Cardiac muscle cell (in vitro differentiated cells and primary cell): ENCODE results near the gene NOXO1. TPM values are rescaled to one million over a fixed set of nuclear protein-coding genes. Genes with fewer than 3 reads are reported as not detected.

ENCODE experiments used
- DNase-seq, 2 donors: peaks; one replicate each; pipeline versions ENCODE4 v3.0.0 to v3.0.0-alpha.2; 2010 to 2017; ENCODE audit warnings: low read depth in 1 of 2, low spot score in 1 of 2
- H3K27ac ChIP-seq: fragments of 200-600 bp; sonication (generic); 2 replicates; pipeline ENCODE4 v1.5.1; 2016
- H3K27me3 ChIP-seq: fragments of 200-600 bp; sonication (generic); 2 replicates; pipeline ENCODE4 v1.6.0; 2016; ENCODE audit warnings: control low read depth
- H3K36me3 ChIP-seq: fragments of 200-600 bp; sonication (generic); 2 replicates; pipeline ENCODE4 v1.5.1; 2016; ENCODE audit warnings: control low read depth
- H3K4me1 ChIP-seq: fragments of 200-600 bp; sonication (generic); 2 replicates; pipeline ENCODE4 v1.8.1; 2017; ENCODE audit warnings: low read depth, mild to moderate bottlenecking, mixed run types
- H3K4me3 ChIP-seq: fragments of 200-600 bp; sonication (generic); 2 replicates; pipeline ENCODE4 v1.5.1; 2016; ENCODE audit warnings: mild to moderate bottlenecking
- H3K9me3 ChIP-seq: fragments of 200-600 bp; sonication (generic); 2 replicates; pipeline ENCODE4 v1.5.1; 2017; ENCODE audit warnings: low read depth, mild to moderate bottlenecking, control low read depth
- polyA plus RNA-seq: library from polyadenylated mRNA; unstranded; fragments of >200 nt; fragmentation: Nextera tagmentation; extraction: Ambion mirVana; gene quantifications from 2 replicates; pipeline ENCODE4 v1.2.1, GENCODE V29; 2016
- total RNA-seq: library from RNA; depleted of rRNA; stranded (reverse); fragments of >200 nt; gene quantifications from 2 replicates; pipeline ENCODE4 v1.2.3, GENCODE V29; 2016
- TF ChIP-seq, protein P1 (sequence below): IDR thresholded peaks from 2 replicates; pipeline ENCODE4 v1.5.1; 2012; ENCODE audit warnings: low read depth, mild to moderate bottlenecking, low read length

Gene NOXO1
- total and polyA plus RNA-seq, 2 experiments from 2014 or later, result 1.2 to 1.3 TPM

DNA sequence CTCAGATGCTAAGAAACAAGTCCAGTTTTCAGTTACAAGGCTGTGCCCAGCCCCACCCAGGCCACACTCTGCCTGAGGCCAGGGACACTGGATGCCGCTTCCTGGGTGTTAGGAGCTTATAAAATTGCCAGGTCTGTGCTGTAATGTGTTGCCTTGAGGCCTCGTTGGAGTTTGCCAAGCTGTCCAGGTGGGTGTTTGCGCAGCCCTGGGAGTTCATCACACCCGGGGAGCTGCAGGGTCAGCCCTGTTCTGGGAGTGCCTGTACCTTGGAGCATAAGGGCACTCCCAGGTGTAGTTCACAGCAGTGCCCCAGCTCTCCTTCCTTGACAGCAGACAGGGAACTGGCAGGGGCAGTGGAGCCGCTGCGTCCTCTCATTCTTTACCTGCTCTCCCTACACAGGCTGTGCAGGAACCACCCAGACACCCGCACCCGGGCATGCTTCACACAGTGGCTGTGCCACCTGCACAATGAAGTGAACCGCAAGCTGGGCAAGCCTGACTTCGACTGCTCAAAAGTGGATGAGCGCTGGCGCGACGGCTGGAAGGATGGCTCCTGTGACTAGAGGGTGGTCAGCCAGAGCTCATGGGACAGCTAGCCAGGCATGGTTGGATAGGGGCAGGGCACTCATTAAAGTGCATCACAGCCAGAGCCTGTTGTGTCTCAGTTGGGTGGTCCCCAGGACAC, 4.3 kb upstream of the NOXO1 start:
- Histone ChIP-seq H3K9me3 (no peaks in the 10 kb centered on the region), H3K27me3 (peaks cover 42% of the 10 kb centered on the region), H3K36me3 (no peaks in the 10 kb centered on the region), H3K27ac (no peak overlapping the region), H3K4me3 (no peak overlapping the region), H3K4me1 (peaks cover 4% of the 10 kb centered on the region)
- TF ChIP-seq, protein P1, sequence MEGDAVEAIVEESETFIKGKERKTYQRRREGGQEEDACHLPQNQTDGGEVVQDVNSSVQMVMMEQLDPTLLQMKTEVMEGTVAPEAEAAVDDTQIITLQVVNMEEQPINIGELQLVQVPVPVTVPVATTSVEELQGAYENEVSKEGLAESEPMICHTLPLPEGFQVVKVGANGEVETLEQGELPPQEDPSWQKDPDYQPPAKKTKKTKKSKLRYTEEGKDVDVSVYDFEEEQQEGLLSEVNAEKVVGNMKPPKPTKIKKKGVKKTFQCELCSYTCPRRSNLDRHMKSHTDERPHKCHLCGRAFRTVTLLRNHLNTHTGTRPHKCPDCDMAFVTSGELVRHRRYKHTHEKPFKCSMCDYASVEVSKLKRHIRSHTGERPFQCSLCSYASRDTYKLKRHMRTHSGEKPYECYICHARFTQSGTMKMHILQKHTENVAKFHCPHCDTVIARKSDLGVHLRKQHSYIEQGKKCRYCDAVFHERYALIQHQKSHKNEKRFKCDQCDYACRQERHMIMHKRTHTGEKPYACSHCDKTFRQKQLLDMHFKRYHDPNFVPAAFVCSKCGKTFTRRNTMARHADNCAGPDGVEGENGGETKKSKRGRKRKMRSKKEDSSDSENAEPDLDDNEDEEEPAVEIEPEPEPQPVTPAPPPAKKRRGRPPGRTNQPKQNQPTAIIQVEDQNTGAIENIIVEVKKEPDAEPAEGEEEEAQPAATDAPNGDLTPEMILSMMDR, result no peak
- DNase-seq, result no peak

DNA sequence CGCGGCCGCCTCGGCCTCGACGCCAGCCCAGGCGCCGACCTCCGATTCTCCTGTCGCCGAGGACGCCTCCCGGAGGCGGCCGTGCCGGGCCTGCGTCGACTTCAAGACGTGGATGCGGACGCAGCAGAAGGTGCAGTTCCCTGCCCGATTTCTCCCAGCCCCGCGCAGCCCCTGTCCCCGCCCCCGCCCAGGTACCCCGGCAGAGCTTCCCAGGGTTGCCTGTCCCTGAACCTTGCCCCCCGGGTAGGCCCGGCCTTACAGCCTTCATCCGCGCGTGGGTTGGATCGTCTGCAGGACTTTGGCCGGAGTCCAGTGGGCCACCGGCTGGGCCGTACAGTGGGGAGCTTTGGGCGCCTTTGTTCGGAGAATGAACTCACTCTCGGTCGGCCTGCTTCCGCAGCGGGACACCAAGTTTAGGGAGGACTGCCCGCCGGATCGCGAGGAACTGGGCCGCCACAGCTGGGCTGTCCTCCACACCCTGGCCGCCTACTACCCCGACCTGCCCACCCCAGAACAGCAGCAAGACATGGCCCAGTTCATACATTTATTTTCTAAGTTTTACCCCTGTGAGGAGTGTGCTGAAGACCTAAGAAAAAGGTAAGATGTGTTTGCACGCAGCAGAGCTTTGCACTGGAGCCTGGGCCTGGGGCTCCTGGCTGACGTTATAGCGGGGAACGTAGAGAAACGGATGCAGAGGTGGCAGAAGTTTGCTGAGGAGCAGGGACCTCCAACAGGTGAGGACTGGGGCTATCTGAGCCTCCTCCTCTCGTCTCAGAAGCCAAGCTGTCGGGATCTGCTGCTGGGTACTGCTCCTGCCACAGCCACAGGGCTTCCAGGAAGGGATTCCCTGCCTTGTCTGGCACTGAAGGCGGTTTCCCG, 3.3 kb upstream of the NOXO1 start:
- Histone ChIP-seq H3K27me3 (peaks cover 49% of the 10 kb centered on the region), H3K9me3 (no peaks in the 10 kb centered on the region), H3K4me1 (peaks cover 4% of the 10 kb centered on the region), H3K4me3 (peak overlapping the region; percentile 80), H3K36me3 (no peaks in the 10 kb centered on the region), H3K27ac (peak overlapping the region; percentile 91)
- TF ChIP-seq, protein P1, result no peak
- no peak for DNase-seq

DNA sequence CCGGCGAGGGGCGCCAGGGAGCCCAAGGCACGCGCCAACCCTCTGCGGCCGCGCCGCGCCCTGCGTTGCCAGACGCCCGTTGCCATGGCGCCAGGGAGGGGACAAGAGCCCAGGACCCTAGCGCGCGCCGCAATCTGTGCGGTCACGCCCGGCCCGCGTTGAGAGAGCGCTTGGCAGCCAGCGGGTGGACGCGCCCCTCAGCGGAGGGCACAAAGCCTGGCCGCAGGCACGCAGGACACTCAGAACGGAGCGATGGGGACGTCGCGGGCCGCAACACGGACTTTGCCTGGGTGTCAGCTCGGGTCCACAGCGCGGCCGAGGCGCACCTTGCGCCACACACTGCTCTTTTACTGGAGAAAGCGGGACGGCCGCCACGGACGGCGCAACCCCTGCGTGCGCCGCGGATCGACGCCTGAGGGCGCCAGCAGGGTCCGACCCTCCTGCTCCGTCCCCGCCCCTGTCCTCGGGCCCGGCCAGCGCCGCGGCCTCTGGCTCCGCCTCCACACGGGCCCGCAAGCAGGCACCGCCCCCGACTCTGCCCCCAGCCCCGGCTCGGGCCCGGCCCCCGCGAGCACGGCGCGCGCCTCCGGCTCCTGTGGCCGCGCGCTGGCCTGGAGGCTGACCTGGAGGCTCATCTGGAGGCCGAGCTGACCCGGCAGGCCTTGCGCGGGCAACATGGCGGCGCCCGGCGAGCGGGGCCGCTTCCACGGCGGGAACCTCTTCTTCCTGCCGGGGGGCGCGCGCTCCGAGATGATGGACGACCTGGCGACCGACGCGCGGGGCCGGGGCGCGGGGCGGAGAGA, 2.5 kb upstream of the NOXO1 start, which contains the start of gene GFER:
Gene GFER (plus strand): TSS at position 650 of the 803 bp plus-strand sequence. CDS start 26 bp downstream, at position 676.
- DNase-seq, result peak; percentile 96 to 97
- Histone ChIP-seq H3K4me3 (peak within 1 kb of the TSS; percentile 80), H3K4me1 (peaks cover 4% of the 10 kb centered on the region), H3K9me3 (no peaks in the 10 kb centered on the region), H3K36me3 (no peaks in the 10 kb centered on the region), H3K27ac (peak within 1 kb of the TSS; percentile 91), H3K27me3 (peaks cover 49% of the 10 kb centered on the region)
- TF ChIP-seq, protein P1, result peak; percentile 28

DNA sequence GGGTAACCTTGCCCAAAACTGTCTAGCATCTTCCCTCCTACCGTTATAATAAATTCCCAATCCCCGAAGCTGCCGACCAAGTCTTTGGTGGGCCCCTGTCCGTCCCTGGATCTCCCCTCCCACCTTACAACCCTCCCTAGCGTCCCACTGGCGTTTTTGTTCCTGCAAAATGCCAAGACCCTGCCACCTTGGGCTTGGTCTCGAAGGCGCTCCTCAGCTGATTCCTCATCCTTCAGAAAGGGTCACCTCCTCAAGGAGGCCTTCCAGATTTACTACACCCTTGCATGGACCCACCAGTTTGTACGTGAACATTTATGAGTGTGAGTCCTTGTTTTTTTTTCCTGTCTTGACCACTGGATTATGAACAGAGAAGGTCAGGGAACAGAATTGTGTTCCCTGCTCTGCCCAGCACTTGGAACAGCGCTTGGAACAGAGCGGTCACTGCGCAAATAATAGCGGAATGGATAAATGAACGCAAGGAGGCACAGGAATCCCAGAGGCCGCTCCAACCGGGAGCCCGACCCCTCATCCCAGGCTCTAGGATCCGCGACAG, 1.8 kb upstream of the NOXO1 start:
- Histone ChIP-seq H3K27ac (peak overlapping the region; percentile 91), H3K4me1 (peaks cover 4% of the 10 kb centered on the region), H3K4me3 (peak overlapping the region; percentile 80), H3K27me3 (peaks cover 52% of the 10 kb centered on the region), H3K36me3 (no peaks in the 10 kb centered on the region), H3K9me3 (no peaks in the 10 kb centered on the region)
- TF ChIP-seq, protein P1, result no peak
- no peak for DNase-seq

DNA sequence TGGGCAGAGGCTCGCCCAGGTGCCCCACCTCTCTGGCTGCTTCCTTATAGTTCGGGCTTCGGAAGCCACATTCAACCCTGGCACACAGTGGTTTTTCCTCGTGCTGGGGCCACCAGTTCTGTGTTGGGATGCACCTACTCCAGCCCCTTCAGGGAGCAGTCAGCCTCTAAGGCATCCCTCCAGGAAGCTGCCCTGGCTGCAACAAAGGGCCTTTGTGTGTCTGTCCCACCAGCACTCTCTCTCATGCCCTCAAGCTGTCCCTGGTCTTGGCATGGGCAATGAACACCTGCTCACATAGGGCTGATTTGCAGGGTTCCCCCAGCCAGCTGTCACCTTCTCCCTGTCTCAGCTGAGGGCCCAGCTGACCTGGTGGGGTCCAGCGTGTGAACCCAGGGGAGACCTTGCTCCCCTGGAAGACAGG, 754 bp upstream of the NOXO1 start:
- Histone ChIP-seq H3K36me3 (peaks cover 3% of the 10 kb centered on the region), H3K4me1 (peaks cover 4% of the 10 kb centered on the region), H3K27ac (no peak overlapping the region), H3K27me3 (peaks cover 55% of the 10 kb centered on the region), H3K9me3 (no peaks in the 10 kb centered on the region), H3K4me3 (no peak overlapping the region)
- no peak for DNase-seq
- TF ChIP-seq, protein P1, result no peak
